Testis (tissue), 3 donors: ENCODE results near the gene GHRHR. TPM values are rescaled to one million over a fixed set of nuclear protein-coding genes. Genes with fewer than 3 reads are reported as not detected.

Experiments
- DNase-seq: peaks from one replicate; pipeline ENCODE4 v3.0.0-alpha.2; 2019
- H3K27ac ChIP-seq, 2 donors: fragments of 200-600 bp; sonication (generic); one replicate each; pipeline ENCODE4 v1.5.1; 2019
- H3K27me3 ChIP-seq: fragments of 200-600 bp; sonication (generic); one replicate; pipeline ENCODE4 v1.5.1; 2019
- H3K36me3 ChIP-seq: fragments of 200-600 bp; sonication (generic); one replicate; pipeline ENCODE4 v1.5.1; 2017; ENCODE audit warnings: low read depth; ENCODE audit errors: missing control alignments
- H3K4me1 ChIP-seq: fragments of 200-600 bp; sonication (generic); one replicate; pipeline ENCODE4 v1.5.1; 2019
- H3K4me3 ChIP-seq, 2 donors: fragments of 200-600 bp; sonication (generic); one replicate each; pipeline ENCODE4 v1.5.1; 2017 to 2019
- H3K9me3 ChIP-seq: fragments of 200-600 bp; sonication (generic); one replicate; pipeline ENCODE4 v1.5.1; 2017
- POLR2A ChIP-seq: fragments of 450-650 bp; IDR thresholded peaks from one replicate; pipeline ENCODE4 v1.6.1; 2017; ENCODE audit warnings: antibody characterized with exemption, mild to moderate bottlenecking, moderate library complexity
- WGBS, 2 donors: methylation state at CpG; one replicate each; pipeline ENCODE4 v1.1.5; 2018; 5-methylcytosine and 5-hydroxymethylcytosine counted together
- intact Hi-C: fragments of 100-400 bp; cut with DNase I; formaldehyde crosslinking; loops from one replicate; pipeline ENCODE4 v1.15.1; 2023; ENCODE audit warnings: low total_unique reads
- polyA plus RNA-seq: library from polyadenylated mRNA; stranded (reverse); fragments of 350-450 nt; fragmentation: Illumina TruSeq; extraction: RNeasy Lipid Tissue Mini Kit (QIAGEN cat#74804); gene quantifications from one replicate; pipeline ENCODE4 v1.2.3, GENCODE V29; 2014; ENCODE audit warnings: low read depth, low replicate concordance; ENCODE audit not compliant: insufficient read depth
- total RNA-seq, 2 donors: library from RNA; depleted of rRNA; stranded (reverse); fragments of >200 nt; gene quantifications; one replicate each; pipeline ENCODE4 v1.2.3, GENCODE V29; 2016
- TF ChIP-seq, protein P1 (sequence below), 3 experiments: fragments of 450-650 bp in 2 of 3; fragments of 200-600 bp in 1 of 3; sonication (generic) in 1 of 3; IDR thresholded peaks; one replicate each; pipeline ENCODE4 v1.5.1; 2016 to 2019; ENCODE audit warnings: antibody characterized with exemption in 3 of 3, mild to moderate bottlenecking in 2 of 3, moderate library complexity in 1 of 3

Gene GHRHR
- total and polyA plus RNA-seq, 3 donors from 2014 or later: 1.4 to 3.6 (median 2.1) TPM

DNA sequence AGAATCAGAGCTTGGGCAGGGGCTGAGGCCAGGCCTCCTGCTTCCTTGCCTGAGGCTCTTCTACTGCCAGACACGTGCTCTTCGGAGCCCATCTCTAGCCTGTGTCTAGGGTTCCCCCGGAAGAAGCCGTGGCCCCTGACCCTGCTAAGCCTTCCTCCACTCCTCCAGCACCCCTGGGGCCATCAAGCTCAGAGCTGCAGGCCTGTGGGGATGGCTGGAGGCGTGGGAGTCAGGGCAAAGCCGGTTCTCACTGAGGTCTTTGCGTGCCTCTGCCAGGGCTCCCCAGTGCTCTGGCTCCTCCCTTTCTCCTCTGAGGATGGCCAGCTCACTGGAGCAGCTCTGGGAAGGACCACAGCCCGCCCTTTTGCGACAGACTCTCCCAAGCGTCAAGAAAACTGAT is 34.4 kb downstream of the GHRHR start:
- no peak for DNase-seq

GRCh38 chr7:31000161-31000693 is 36.5 kb downstream of the GHRHR start:
- no peak overlapping the region for H3K4me3 ChIP-seq
- DNase-seq: no peak
- intact Hi-C loops: no loop called here
- TF ChIP-seq, protein P1, sequence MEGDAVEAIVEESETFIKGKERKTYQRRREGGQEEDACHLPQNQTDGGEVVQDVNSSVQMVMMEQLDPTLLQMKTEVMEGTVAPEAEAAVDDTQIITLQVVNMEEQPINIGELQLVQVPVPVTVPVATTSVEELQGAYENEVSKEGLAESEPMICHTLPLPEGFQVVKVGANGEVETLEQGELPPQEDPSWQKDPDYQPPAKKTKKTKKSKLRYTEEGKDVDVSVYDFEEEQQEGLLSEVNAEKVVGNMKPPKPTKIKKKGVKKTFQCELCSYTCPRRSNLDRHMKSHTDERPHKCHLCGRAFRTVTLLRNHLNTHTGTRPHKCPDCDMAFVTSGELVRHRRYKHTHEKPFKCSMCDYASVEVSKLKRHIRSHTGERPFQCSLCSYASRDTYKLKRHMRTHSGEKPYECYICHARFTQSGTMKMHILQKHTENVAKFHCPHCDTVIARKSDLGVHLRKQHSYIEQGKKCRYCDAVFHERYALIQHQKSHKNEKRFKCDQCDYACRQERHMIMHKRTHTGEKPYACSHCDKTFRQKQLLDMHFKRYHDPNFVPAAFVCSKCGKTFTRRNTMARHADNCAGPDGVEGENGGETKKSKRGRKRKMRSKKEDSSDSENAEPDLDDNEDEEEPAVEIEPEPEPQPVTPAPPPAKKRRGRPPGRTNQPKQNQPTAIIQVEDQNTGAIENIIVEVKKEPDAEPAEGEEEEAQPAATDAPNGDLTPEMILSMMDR (IDR thresholded peaks at IDR 0.05): no peak
- TF ChIP-seq POLR2A: no peak
- no peaks in the 10 kb centered on the region for H3K27me3 ChIP-seq
- no peaks in the 10 kb centered on the region for H3K9me3 ChIP-seq
- WGBS, 2 donors: 69 to 76% methylated on average over 7 to 9 of the region's 9 CpGs
- H3K36me3 ChIP-seq: no peaks in the 10 kb centered on the region
- no peaks in the 10 kb centered on the region for H3K4me1 ChIP-seq
- H3K27ac ChIP-seq: no peak overlapping the region

More for the DNA sequence above, 34.4 kb downstream of the GHRHR start:
- intact Hi-C loops: no loop called here
- H3K9me3 ChIP-seq: no peaks in the 10 kb centered on the region
- no peaks in the 10 kb centered on the region for H3K4me1 ChIP-seq
- no peak overlapping the region for H3K4me3 ChIP-seq
- no peak overlapping the region for H3K27ac ChIP-seq
- 72% methylated on average over 10 of the region's 10 CpGs for WGBS, 2 donors
- no peaks in the 10 kb centered on the region for H3K36me3 ChIP-seq
- TF ChIP-seq, protein P1 (IDR thresholded peaks at IDR 0.05): no peak
- TF ChIP-seq POLR2A: no peak
- H3K27me3 ChIP-seq: no peaks in the 10 kb centered on the region

GRCh38 chr7:31000779-31001178 is 37.0 kb downstream of the GHRHR start:
- DNase-seq: no peak
- Histone ChIP-seq H3K4me3 (no peak overlapping the region), H3K27ac (no peak overlapping the region), H3K4me1 (no peaks in the 10 kb centered on the region), H3K36me3 (no peaks in the 10 kb centered on the region), H3K27me3 (no peaks in the 10 kb centered on the region), H3K9me3 (no peaks in the 10 kb centered on the region)
- TF ChIP-seq, protein P1 (IDR thresholded peaks at IDR 0.05): no peak
- TF ChIP-seq POLR2A: no peak
- 78% methylated on average over 5 of the region's 5 CpGs for WGBS, 2 donors
- intact Hi-C loops: no loop called here

- no peak for DNase-seq
- Histone ChIP-seq H3K4me3 (no peak overlapping the region), H3K4me1 (no peaks in the 10 kb centered on the region), H3K27me3 (no peaks in the 10 kb centered on the region), H3K27ac (no peak overlapping the region), H3K9me3 (no peaks in the 10 kb centered on the region), H3K36me3 (no peaks in the 10 kb centered on the region)
- TF ChIP-seq, protein P1 (IDR thresholded peaks at IDR 0.05): no peak
- no peak for TF ChIP-seq POLR2A
- intact Hi-C loops: no loop called here
- WGBS, 2 donors: 76 to 83% methylated on average over 6 of the region's 6 CpGs
Measured at GRCh38 chr7:31002256-31002655, 38.5 kb downstream of the GHRHR start.

GRCh38 chr7:31003097-31003496 is 39.3 kb downstream of the GHRHR start:
- TF ChIP-seq, protein P1 (IDR thresholded peaks at IDR 0.05): no peak
- TF ChIP-seq POLR2A: no peak
- no peaks in the 10 kb centered on the region for H3K27me3 ChIP-seq
- WGBS, 2 donors: 90 to 92% methylated on average over 2 of the region's 2 CpGs
- H3K27ac ChIP-seq: no peak overlapping the region
- intact Hi-C loops: no loop called here
- H3K9me3 ChIP-seq: no peaks in the 10 kb centered on the region
- H3K36me3 ChIP-seq: no peaks in the 10 kb centered on the region
- no peaks in the 10 kb centered on the region for H3K4me1 ChIP-seq
- H3K4me3 ChIP-seq: no peak overlapping the region
- DNase-seq: no peak
